ENCODE measurements around the gene PUM1.

PUM1 gene

DNA sequence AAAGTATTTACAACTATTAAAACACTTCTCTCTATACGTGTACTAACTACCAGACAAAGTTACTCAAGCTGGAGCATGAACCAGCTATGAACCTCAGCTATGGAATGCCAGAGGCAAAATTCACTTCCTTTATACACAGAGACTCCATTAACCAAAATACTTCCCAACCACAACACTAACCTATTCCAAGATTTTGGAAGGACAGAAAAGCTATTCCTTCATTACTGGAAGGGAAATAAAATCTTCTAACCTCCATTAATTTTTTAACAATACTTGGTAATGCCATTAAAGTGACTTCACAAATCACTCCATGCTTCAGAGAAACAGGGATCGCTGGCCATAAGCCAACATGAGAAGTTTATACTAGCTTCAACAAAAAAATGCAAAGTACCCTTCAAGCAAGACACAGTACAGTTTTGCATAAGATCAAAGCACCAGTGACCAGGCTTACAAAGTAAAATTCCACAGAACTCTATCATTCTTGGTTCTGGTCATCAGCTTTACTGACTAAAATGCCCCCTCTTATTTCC, 58.0 kb downstream of the PUM1 start:
- Histone ChIP-seq H3K27me3 (ENCODE audit: control insufficient read depth, low read length) (no peaks in the 10 kb centered on the region), H4K20me1 (ENCODE audit: control insufficient read depth, insufficient read depth, low read depth, low read length) (peaks cover 35% of the 10 kb centered on the region), H3K4me3 (ENCODE audit: low read length) (no peak overlapping the region), H3K4me1 (ENCODE audit: control insufficient read depth, low read length) (peaks cover 45% of the 10 kb centered on the region), H3K9me3 (ENCODE audit: control insufficient read depth, insufficient read depth, low read length) (no peaks in the 10 kb centered on the region), H3K9me2 (replicated peaks; ENCODE audit: control insufficient read depth, low read length) (no peaks in the 10 kb centered on the region), H3K36me3 (ENCODE audit: control insufficient read depth, low read length) (peaks cover 82% of the 10 kb centered on the region), H3F3A (ENCODE audit: control insufficient read depth, insufficient read depth) (peaks cover 2% of the 10 kb centered on the region), H3K27ac (ENCODE audit: low read depth, low read length) (no peak overlapping the region), H3K4me2 (ENCODE audit: low read length) (no peak overlapping the region), H3K79me2 (ENCODE audit: control insufficient read depth, low read length) (peaks cover 98% of the 10 kb centered on the region)
- TF ChIP-seq CTCF (IDR thresholded peaks at IDR 0.05; ENCODE audit: low read depth, low read length, poor library complexity, severe bottlenecking): no peak
- no peak for TF ChIP-seq EZH2phosphoT487 (IDR thresholded peaks at IDR 0.05; ENCODE audit: borderline replicate concordance, low read length)

- Histone ChIP-seq H3K4me2 (ENCODE audit: low read length) (no peak overlapping the region), H3K9me2 (replicated peaks; ENCODE audit: control insufficient read depth, low read length) (no peaks in the 10 kb centered on the region), H3K27ac (ENCODE audit: low read depth, low read length) (no peak overlapping the region), H3K4me1 (ENCODE audit: control insufficient read depth, low read length) (peaks cover 40% of the 10 kb centered on the region), H3K4me3 (ENCODE audit: low read length) (no peak overlapping the region), H3K36me3 (ENCODE audit: control insufficient read depth, low read length) (peaks cover 83% of the 10 kb centered on the region), H3K9me3 (ENCODE audit: control insufficient read depth, insufficient read depth, low read length) (no peaks in the 10 kb centered on the region), H3K27me3 (ENCODE audit: control insufficient read depth, low read length) (no peaks in the 10 kb centered on the region), H3K79me2 (ENCODE audit: control insufficient read depth, low read length) (peaks cover 98% of the 10 kb centered on the region), H3F3A (ENCODE audit: control insufficient read depth, insufficient read depth) (peaks cover 2% of the 10 kb centered on the region), H4K20me1 (ENCODE audit: control insufficient read depth, insufficient read depth, low read depth, low read length) (peaks cover 33% of the 10 kb centered on the region)
- TF ChIP-seq EZH2phosphoT487 (IDR thresholded peaks at IDR 0.05; ENCODE audit: borderline replicate concordance, low read length) (no peak), CTCF (IDR thresholded peaks at IDR 0.05; ENCODE audit: low read depth, low read length, poor library complexity, severe bottlenecking) (no peak)
Measured at GRCh38 chr1:31006747-31007146, 58.8 kb downstream of the PUM1 start.

DNA sequence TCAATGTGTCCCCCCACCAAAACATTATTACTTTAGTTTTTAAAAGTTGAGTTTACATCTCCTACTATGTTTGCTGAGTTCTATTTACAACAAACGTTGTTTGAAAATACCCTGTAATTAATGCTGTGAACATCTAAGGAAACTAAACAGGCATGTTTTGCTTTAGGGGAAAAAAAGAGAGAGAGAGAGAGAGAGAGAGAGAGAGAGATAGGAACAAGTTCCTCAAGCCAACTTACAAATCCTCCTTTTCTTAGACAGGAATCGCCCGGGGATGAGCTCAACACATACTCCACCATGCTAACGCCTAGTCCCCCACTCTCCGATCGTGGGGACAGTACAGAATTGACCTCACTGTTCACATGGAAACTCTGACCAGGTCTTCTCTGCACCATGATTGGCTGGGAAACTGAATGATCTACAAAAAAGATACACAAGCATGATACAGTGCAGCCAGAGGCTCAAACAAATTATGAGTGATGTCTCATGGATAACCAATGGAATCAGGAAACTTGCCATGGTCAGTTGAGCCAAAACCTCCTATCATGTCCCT, 59.8 kb downstream of the PUM1 start:
- Histone ChIP-seq H3K4me1 (ENCODE audit: control insufficient read depth, low read length) (peaks cover 32% of the 10 kb centered on the region), H3K36me3 (ENCODE audit: control insufficient read depth, low read length) (peaks cover 82% of the 10 kb centered on the region), H4K20me1 (ENCODE audit: control insufficient read depth, insufficient read depth, low read depth, low read length) (peaks cover 25% of the 10 kb centered on the region), H3K9me2 (replicated peaks; ENCODE audit: control insufficient read depth, low read length) (no peaks in the 10 kb centered on the region), H3K4me3 (ENCODE audit: low read length) (no peak overlapping the region), H3K27ac (ENCODE audit: low read depth, low read length) (no peak overlapping the region), H3F3A (ENCODE audit: control insufficient read depth, insufficient read depth) (peaks cover 2% of the 10 kb centered on the region), H3K27me3 (ENCODE audit: control insufficient read depth, low read length) (no peaks in the 10 kb centered on the region), H3K4me2 (ENCODE audit: low read length) (no peak overlapping the region), H3K79me2 (ENCODE audit: control insufficient read depth, low read length) (peaks cover 92% of the 10 kb centered on the region), H3K9me3 (ENCODE audit: control insufficient read depth, insufficient read depth, low read length) (no peaks in the 10 kb centered on the region)
- TF ChIP-seq CTCF (IDR thresholded peaks at IDR 0.05; ENCODE audit: low read depth, low read length, poor library complexity, severe bottlenecking) (no peak), EZH2phosphoT487 (IDR thresholded peaks at IDR 0.05; ENCODE audit: borderline replicate concordance, low read length) (no peak)
